ENCODE data around the gene FGF14. TPM values are rescaled to one million over a fixed set of nuclear protein-coding genes. Genes with fewer than 3 reads are reported as not detected.

Gene FGF14
- total RNA-seq, 3 donors from 2014 or later (not counting 1 experiment from before 2014, with no cell fraction given), result not detected

DNA sequence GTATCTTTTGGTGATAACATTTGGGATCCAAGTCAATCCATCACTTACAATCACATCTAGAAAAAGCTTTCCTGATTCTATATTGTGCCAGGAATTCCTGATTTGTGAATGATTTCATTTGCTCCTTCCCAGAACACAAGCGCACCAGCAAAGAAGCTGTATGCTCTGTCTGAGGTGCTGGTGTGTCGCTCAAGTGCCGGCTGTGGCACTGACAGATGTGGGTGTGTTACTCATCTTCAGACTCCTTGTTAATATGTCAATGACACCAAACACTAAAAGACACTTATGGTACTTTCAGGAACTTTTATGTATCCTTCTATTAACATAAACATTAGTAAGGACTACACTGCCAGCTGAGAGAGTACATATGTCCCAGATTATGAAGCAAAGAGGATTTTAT is 520.3 kb downstream of the FGF14 start:
- no peak overlapping the region for H3K27ac ChIP-seq (ENCODE audit: low read length)
- H3K9me3 Mint-ChIP-seq, result peaks cover 2 to 5% of the 10 kb centered on the region in 2 donors
- intact Hi-C loops (cut with micrococcal nuclease), result no loop called here
- no peaks in the 10 kb centered on the region for H3K4me1 Mint-ChIP-seq
- no peaks in the 10 kb centered on the region for H3K27me3 Mint-ChIP-seq (ENCODE audit: low read depth in 2 of 2)
- no peaks in the 10 kb centered on the region for H3K36me3 Mint-ChIP-seq
- no peak for TF ChIP-seq CTCF (IDR thresholded peaks at IDR 0.05)
- no peak overlapping the region for H3K4me3 Mint-ChIP-seq
- 86% methylated on average over 3 of the region's 3 CpGs for WGBS (ENCODE audit: insufficient coverage)
- DNase-seq (no peak), ATAC-seq (no peak)
- H3K36me3 ChIP-seq (ENCODE audit: control insufficient read depth, insufficient read depth, low read length), result no peaks in the 10 kb centered on the region
- H3K4me1 ChIP-seq (ENCODE audit: control insufficient read depth, insufficient read depth, low read length), result no peaks in the 10 kb centered on the region
- no peaks in the 10 kb centered on the region for H3K9me3 ChIP-seq (ENCODE audit: control insufficient read depth, insufficient read depth, low read length)
- H3K27ac Mint-ChIP-seq, result no peak overlapping the region
- H3K27me3 ChIP-seq (ENCODE audit: control insufficient read depth, insufficient read depth, low read length), result no peaks in the 10 kb centered on the region
- H3K4me3 ChIP-seq (ENCODE audit: low read length), result no peak overlapping the region

GRCh38 chr13:101880581-101880980 is 521.3 kb downstream of the FGF14 start:
- H3K9me3 ChIP-seq (ENCODE audit: control insufficient read depth, insufficient read depth, low read length), result no peaks in the 10 kb centered on the region
- no peak overlapping the region for H3K27ac ChIP-seq (ENCODE audit: low read length)
- TF ChIP-seq CTCF (IDR thresholded peaks at IDR 0.05), result no peak
- Mint-ChIP-seq H3K9me3 (peaks cover 2 to 5% of the 10 kb centered on the region in 2 donors), H3K36me3 (no peaks in the 10 kb centered on the region), H3K4me1 (no peaks in the 10 kb centered on the region), H3K27ac (no peak overlapping the region), H3K27me3 (ENCODE audit: low read depth in 2 of 2) (no peaks in the 10 kb centered on the region), H3K4me3 (no peak overlapping the region)
- no peak overlapping the region for H3K4me3 ChIP-seq (ENCODE audit: low read length)
- DNase-seq (no peak), ATAC-seq (no peak)
- H3K36me3 ChIP-seq (ENCODE audit: control insufficient read depth, insufficient read depth, low read length), result no peaks in the 10 kb centered on the region
- intact Hi-C loops (cut with micrococcal nuclease), result no loop called here
- H3K27me3 ChIP-seq (ENCODE audit: control insufficient read depth, insufficient read depth, low read length), result no peaks in the 10 kb centered on the region
- no peaks in the 10 kb centered on the region for H3K4me1 ChIP-seq (ENCODE audit: control insufficient read depth, insufficient read depth, low read length)
- 100% methylated on average over 1 of the region's 4 CpGs for WGBS (ENCODE audit: insufficient coverage)

DNA sequence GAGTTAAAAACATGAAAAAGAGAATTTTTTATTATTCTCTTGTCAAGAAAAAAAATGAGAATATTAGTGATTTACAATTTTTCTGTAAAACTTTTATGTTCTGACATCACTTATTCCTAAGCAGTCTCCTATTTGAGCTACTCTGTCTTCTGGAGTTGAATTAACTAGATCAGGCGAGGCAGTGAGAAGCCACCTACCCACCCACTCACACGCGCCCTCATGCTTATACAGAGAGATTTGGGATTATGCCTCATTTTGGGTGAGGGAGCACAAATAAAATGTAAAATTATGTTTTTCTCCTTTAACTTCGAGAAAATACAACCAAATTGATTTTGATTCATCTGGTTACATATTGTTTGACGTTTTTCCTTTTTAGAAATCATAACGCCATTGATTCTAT is 524.9 kb downstream of the FGF14 start:
- TF ChIP-seq CTCF (IDR thresholded peaks at IDR 0.05), result no peak
- DNase-seq (no peak), ATAC-seq (no peak)
- H3K27me3 ChIP-seq (ENCODE audit: control insufficient read depth, insufficient read depth, low read length), result no peaks in the 10 kb centered on the region
- Mint-ChIP-seq H3K36me3 (no peaks in the 10 kb centered on the region), H3K4me3 (no peak overlapping the region), H3K9me3 (peaks cover 3 to 5% of the 10 kb centered on the region in 2 donors), H3K27ac (no peak overlapping the region), H3K27me3 (ENCODE audit: low read depth in 2 of 2) (no peaks in the 10 kb centered on the region), H3K4me1 (no peaks in the 10 kb centered on the region)
- intact Hi-C loops (cut with micrococcal nuclease), result no loop called here
- WGBS (ENCODE audit: insufficient coverage), result 83% methylated on average over 3 of the region's 6 CpGs
- no peak overlapping the region for H3K4me3 ChIP-seq (ENCODE audit: low read length)
- no peaks in the 10 kb centered on the region for H3K36me3 ChIP-seq (ENCODE audit: control insufficient read depth, insufficient read depth, low read length)
- H3K27ac ChIP-seq (ENCODE audit: low read length), result no peak overlapping the region
- no peaks in the 10 kb centered on the region for H3K4me1 ChIP-seq (ENCODE audit: control insufficient read depth, insufficient read depth, low read length)
- H3K9me3 ChIP-seq (ENCODE audit: control insufficient read depth, insufficient read depth, low read length), result no peaks in the 10 kb centered on the region

DNA sequence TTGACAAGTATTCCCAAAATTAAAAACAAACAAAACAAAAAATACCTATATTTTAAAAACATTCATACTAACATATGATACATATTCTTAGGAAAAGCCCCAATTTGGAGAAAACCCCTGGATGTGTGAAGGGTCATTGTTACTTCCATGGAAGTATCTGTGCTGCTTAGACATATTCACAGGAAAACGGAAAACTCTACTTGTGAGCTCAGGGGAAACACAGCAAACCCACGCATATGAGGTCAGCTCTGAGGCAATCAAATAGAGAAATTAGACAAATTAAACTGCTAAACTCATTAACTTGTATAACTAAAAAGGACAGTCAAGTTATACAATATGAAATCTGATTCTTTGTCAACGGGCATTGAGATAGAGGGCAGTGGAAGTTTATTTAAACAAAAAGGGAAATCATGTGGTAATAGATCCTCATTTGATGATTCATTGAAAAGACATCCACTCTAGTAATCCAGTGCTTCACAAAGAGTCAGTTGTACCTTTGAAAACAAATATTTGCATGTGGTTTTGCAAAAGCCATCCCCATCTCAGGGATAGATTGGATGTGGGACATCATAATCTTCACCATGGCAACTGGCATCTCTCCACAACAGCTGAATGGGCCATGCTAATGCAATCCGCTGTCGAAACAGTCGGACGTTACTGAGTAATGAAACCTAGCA is 526.0 kb downstream of the FGF14 start:
- no peaks in the 10 kb centered on the region for H3K27me3 Mint-ChIP-seq (ENCODE audit: low read depth in 2 of 2)
- no peak for TF ChIP-seq CTCF (IDR thresholded peaks at IDR 0.05)
- no peak overlapping the region for H3K4me3 ChIP-seq (ENCODE audit: low read length)
- no peak overlapping the region for H3K27ac ChIP-seq (ENCODE audit: low read length)
- H3K27me3 ChIP-seq (ENCODE audit: control insufficient read depth, insufficient read depth, low read length), result no peaks in the 10 kb centered on the region
- H3K4me1 ChIP-seq (ENCODE audit: control insufficient read depth, insufficient read depth, low read length), result no peaks in the 10 kb centered on the region
- ATAC-seq, result no peak
- no peaks in the 10 kb centered on the region for H3K4me1 Mint-ChIP-seq
- H3K9me3 Mint-ChIP-seq, result peaks cover 3 to 5% of the 10 kb centered on the region in 2 donors
- H3K9me3 ChIP-seq (ENCODE audit: control insufficient read depth, insufficient read depth, low read length), result no peaks in the 10 kb centered on the region
- WGBS (ENCODE audit: insufficient coverage), result 74% methylated on average over 4 of the region's 7 CpGs
- no peaks in the 10 kb centered on the region for H3K36me3 ChIP-seq (ENCODE audit: control insufficient read depth, insufficient read depth, low read length)
- no peak overlapping the region for H3K4me3 Mint-ChIP-seq
- intact Hi-C loops (cut with micrococcal nuclease), result no loop called here
- no peak overlapping the region for H3K27ac Mint-ChIP-seq
- H3K36me3 Mint-ChIP-seq, result no peaks in the 10 kb centered on the region
- DNase-seq, result no peak

All from natural killer cell (primary cell).